KMS-11 (cell line): Measurements from ENCODE around the gene SLC7A6.

Experiments used
- H2AFZ ChIP-seq: fragments of 200-600 bp; sonication (generic); 2 replicates; pipeline ENCODE4 v1.6.1; 2016; ENCODE audit warnings: antibody characterized with exemption, mixed run types, low read depth
- H3K27ac ChIP-seq: fragments of 200-600 bp; sonication (generic); 2 replicates; pipeline ENCODE4 v1.6.1; 2016; ENCODE audit warnings: mild to moderate bottlenecking, mixed run types
- H3K27me3 ChIP-seq: fragments of 200-600 bp; sonication (generic); 2 replicates; pipeline ENCODE4 v1.6.1; 2017; ENCODE audit warnings: mild to moderate bottlenecking, low read depth, mixed run types, moderate library complexity; ENCODE audit not compliant: insufficient read depth
- H3K36me3 ChIP-seq: fragments of 200-600 bp; sonication (generic); 2 replicates; pipeline ENCODE4 v1.6.1; 2017; ENCODE audit warnings: mild to moderate bottlenecking, mixed run types; ENCODE audit not compliant: insufficient read depth
- H3K4me1 ChIP-seq: fragments of 200-600 bp; sonication (generic); 2 replicates; pipeline ENCODE4 v1.6.1; 2016; ENCODE audit warnings: mild to moderate bottlenecking, low read depth, mixed run types; ENCODE audit not compliant: poor library complexity, severe bottlenecking
- H3K4me2 ChIP-seq: fragments of 200-600 bp; sonication (generic); 2 replicates; pipeline ENCODE4 v1.7.0; 2016; ENCODE audit warnings: mild to moderate bottlenecking, mixed run types
- H3K4me3 ChIP-seq: fragments of 200-600 bp; sonication (generic); IDR thresholded peaks from 2 replicates; pipeline ENCODE4 v1.6.1; 2017; ENCODE audit warnings: low read depth, low read length, mixed read lengths; ENCODE audit not compliant: insufficient read depth
- H3K79me2 ChIP-seq: fragments of 200-600 bp; sonication (generic); 2 replicates; pipeline ENCODE4 v1.6.1; 2016; ENCODE audit warnings: low read depth, mixed run types; ENCODE audit not compliant: insufficient read depth
- H3K9ac ChIP-seq: fragments of 200-600 bp; sonication (generic); 2 replicates; pipeline ENCODE4 v1.6.1; 2016; ENCODE audit warnings: mild to moderate bottlenecking, mixed run types
- H4K20me1 ChIP-seq: fragments of 200-600 bp; sonication (generic); 2 replicates; pipeline ENCODE4 v1.6.1; 2016; ENCODE audit warnings: mild to moderate bottlenecking, mixed run types; ENCODE audit not compliant: insufficient read depth
- TF ChIP-seq, protein P1 (sequence below): fragments of 200-600 bp; sonication (generic); conservative IDR thresholded peaks from 2 replicates; pipeline ENCODE4 v1.6.1; 2017; ENCODE audit warnings: low read depth, mild to moderate bottlenecking, antibody characterized with exemption, low read length, moderate library complexity, mixed read lengths

The SLC7A6 gene

DNA sequence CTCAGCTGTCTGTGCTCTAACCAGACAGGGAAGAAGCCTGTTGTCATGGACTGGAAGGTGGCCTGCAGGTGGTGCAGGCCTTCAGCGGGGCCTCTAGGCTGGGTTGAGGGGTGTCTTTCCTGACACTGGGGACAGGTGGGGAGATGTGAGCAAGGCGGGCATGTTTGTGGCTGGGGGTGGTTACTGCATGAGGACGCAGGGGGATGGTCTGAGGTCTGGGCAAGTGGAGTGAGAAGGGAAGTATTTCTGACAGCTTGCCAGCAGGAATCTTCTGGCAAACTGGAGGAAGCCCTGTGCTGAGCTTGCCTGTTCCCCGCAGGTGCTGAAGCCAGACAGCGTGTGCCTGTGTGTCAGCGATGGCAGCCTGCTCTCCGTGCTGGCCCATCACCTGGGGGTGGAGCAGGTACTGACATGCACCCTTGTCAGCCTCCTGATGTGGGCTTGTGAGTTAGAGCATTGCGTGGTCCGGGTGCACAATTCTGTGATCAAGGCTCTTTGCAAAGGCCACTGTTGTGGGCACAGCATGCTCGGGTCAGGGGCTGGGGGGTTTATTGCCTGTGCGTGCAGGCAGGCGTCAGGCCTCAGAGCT, 82.7 kb downstream of the SLC7A6 start:
- H3K27me3 ChIP-seq: no peaks in the 10 kb centered on the region
- H3K79me2 ChIP-seq: no peaks in the 10 kb centered on the region
- H4K20me1 ChIP-seq: no peaks in the 10 kb centered on the region
- H3K4me2 ChIP-seq: no peak overlapping the region
- H2AFZ ChIP-seq: no peak overlapping the region
- no peak overlapping the region for H3K27ac ChIP-seq
- TF ChIP-seq, protein P1, sequence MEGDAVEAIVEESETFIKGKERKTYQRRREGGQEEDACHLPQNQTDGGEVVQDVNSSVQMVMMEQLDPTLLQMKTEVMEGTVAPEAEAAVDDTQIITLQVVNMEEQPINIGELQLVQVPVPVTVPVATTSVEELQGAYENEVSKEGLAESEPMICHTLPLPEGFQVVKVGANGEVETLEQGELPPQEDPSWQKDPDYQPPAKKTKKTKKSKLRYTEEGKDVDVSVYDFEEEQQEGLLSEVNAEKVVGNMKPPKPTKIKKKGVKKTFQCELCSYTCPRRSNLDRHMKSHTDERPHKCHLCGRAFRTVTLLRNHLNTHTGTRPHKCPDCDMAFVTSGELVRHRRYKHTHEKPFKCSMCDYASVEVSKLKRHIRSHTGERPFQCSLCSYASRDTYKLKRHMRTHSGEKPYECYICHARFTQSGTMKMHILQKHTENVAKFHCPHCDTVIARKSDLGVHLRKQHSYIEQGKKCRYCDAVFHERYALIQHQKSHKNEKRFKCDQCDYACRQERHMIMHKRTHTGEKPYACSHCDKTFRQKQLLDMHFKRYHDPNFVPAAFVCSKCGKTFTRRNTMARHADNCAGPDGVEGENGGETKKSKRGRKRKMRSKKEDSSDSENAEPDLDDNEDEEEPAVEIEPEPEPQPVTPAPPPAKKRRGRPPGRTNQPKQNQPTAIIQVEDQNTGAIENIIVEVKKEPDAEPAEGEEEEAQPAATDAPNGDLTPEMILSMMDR: no peak
- H3K9ac ChIP-seq: no peak overlapping the region
- no peaks in the 10 kb centered on the region for H3K4me1 ChIP-seq
- no peak overlapping the region for H3K4me3 ChIP-seq
- H3K36me3 ChIP-seq: no peaks in the 10 kb centered on the region; the same call in 1 of the 2 replicates

DNA sequence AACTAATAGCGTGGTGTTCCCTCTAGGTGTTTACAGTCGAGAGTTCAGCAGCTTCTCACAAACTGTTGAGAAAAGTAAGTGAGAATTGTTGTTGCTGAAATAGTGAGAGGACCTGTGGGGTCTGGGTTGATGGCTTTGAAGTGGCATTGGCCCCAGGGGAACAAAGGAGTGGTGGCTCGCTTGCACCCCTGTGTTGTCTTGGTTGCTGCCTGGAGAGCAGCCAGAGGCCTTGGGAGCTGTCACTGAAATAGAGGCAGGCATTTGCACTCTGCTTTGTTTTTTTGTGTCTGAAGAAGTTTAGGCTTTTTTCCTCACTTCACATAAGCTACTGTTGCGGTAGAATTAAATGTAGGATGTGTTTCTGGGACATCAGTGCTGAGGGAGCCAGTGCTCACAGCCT, 83.3 kb downstream of the SLC7A6 start:
- TF ChIP-seq, protein P1: no peak
- H3K9ac ChIP-seq: no peak overlapping the region
- H3K4me2 ChIP-seq: no peak overlapping the region
- H4K20me1 ChIP-seq: no peaks in the 10 kb centered on the region
- no peaks in the 10 kb centered on the region for H3K79me2 ChIP-seq
- H3K27ac ChIP-seq: no peak overlapping the region
- no peaks in the 10 kb centered on the region for H3K27me3 ChIP-seq
- H2AFZ ChIP-seq: no peak overlapping the region
- no peak overlapping the region for H3K4me3 ChIP-seq
- no peaks in the 10 kb centered on the region for H3K4me1 ChIP-seq
- H3K36me3 ChIP-seq: no peaks in the 10 kb centered on the region; the same call in 1 of the 2 replicates

DNA sequence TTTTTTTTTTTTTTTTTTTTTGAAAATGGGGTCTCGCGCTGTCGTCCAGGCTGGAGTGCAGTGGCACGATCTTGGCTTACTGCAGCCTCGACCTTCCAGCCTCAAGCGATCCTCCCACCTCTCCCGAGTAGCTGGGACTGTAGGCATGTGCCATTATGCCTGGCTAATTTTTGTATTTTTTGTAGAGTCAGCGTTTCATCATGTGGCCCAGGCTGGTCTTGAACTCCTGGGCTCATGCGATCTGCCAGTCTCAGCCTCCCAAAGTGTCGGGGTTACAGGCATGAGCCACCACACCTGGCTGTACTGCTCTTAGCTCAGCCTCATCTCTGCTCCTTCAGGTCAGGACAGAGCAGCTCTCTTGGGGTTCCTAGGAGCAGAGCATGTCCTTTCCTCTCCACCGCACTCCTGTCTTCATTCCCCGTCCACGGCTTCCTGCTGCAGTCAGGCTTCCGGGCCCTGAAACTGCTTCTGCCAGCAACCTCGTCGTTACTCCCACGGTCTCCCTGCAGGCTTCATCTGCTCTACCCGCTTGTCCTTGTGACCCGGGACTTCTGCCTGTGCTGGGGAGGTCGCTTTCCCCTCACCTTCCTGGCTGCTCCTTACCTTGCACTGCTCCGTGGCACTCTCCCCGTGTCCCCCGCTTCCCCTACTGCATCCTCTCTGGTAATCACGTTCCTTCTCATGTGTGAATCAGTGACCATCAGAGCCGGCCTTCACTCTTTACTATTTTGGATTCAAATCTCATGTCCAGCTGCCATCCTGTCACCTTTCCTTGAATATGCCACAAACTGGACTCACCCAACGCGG, 84.5 kb downstream of the SLC7A6 start:
- Histone ChIP-seq H3K27me3 (no peaks in the 10 kb centered on the region), H3K79me2 (no peaks in the 10 kb centered on the region), H3K9ac (no peak overlapping the region), H4K20me1 (no peaks in the 10 kb centered on the region), H2AFZ (no peak overlapping the region), H3K36me3 (no peaks in the 10 kb centered on the region; the same call in 1 of the 2 replicates), H3K4me3 (no peak overlapping the region), H3K4me2 (no peak overlapping the region), H3K4me1 (no peaks in the 10 kb centered on the region), H3K27ac (no peak overlapping the region)
- TF ChIP-seq, protein P1: no peak

DNA sequence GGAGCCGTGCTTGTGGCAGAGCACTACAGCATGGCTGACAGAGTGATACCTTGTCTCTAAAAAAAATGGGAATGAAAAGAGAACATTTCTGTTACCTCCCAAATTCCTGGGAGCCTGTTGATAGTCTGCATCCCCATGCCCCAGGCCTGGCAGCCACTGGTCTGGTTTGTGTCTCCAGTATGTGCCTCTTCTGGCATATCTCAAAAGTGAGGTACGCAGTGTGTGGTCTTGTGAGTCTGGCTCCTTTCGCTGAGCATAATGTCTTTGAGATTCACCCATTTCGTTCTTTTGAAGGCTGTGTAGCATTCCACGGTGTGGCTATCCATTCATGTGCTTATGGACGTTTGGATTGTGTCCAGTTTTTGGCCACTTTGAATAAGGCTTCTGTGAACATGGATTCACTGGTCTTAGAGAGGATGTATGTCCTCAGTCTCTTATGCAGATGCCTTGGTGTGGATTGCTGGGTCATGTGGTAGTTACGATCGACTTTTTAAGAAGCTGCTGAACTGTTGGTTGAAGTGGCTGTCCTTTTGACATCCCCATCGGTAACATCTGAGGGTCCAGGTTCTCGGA, 85.6 kb downstream of the SLC7A6 start:
- Histone ChIP-seq H3K4me3 (no peak overlapping the region), H3K4me2 (no peak overlapping the region), H4K20me1 (no peaks in the 10 kb centered on the region), H3K9ac (no peak overlapping the region), H3K27ac (no peak overlapping the region), H3K36me3 (no peaks in the 10 kb centered on the region; the same call in 1 of the 2 replicates), H3K79me2 (no peaks in the 10 kb centered on the region), H3K27me3 (no peaks in the 10 kb centered on the region), H2AFZ (no peak overlapping the region), H3K4me1 (peaks cover under 1% of the 10 kb centered on the region)
- TF ChIP-seq, protein P1: no peak
